ENCODE results near the gene MAMDC4.
"Not testable (repeated sequence)": the region's sequence is repeated elsewhere in the genome, so short reads cannot be mapped to it uniquely, and the experiment has no call there.

The MAMDC4 gene

DNA sequence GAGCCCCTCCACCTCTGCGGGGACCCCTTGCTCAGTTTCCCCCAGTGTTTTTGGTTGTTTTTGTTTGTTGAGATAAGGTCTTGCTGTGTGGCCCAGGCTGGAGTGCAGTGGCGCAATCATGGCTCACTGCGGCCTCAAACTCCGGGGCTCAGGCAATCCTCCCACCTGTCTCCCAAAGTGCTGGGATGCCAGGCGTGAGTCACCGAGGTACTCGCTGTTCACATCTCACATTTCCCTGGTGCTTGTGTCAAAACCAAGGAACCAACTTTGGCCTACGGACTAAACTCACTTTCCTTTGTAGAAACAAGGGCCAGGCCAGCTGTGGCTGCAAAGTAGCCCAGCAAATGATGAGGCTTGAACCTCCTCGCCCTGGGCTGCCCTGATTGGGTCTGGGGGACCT, 19.6 kb upstream of the MAMDC4 start:
- WGBS (ENCODE audit: insufficient coverage, insufficient read length): no CpG with 5 or more reads among the region's 9 CpGs
- H3K4me3 ChIP-seq (ENCODE audit: low read length): no peak overlapping the region
- H3K4me1 ChIP-seq (ENCODE audit: control insufficient read depth, insufficient read depth, low read length): no peaks in the 10 kb centered on the region
- H3K36me3 ChIP-seq (ENCODE audit: control insufficient read depth, insufficient read depth, low read length): peaks cover 39% of the 10 kb centered on the region
- no peaks in the 10 kb centered on the region for H3K9me3 ChIP-seq (ENCODE audit: control insufficient read depth, insufficient read depth, low read length)
- no peak overlapping the region for H3K27ac ChIP-seq (ENCODE audit: low read length)
- H3K27me3 ChIP-seq (ENCODE audit: control insufficient read depth, insufficient read depth, low read length): no peaks in the 10 kb centered on the region
- DNase-seq (ENCODE audit: low read depth, low spot score): no peak

DNA sequence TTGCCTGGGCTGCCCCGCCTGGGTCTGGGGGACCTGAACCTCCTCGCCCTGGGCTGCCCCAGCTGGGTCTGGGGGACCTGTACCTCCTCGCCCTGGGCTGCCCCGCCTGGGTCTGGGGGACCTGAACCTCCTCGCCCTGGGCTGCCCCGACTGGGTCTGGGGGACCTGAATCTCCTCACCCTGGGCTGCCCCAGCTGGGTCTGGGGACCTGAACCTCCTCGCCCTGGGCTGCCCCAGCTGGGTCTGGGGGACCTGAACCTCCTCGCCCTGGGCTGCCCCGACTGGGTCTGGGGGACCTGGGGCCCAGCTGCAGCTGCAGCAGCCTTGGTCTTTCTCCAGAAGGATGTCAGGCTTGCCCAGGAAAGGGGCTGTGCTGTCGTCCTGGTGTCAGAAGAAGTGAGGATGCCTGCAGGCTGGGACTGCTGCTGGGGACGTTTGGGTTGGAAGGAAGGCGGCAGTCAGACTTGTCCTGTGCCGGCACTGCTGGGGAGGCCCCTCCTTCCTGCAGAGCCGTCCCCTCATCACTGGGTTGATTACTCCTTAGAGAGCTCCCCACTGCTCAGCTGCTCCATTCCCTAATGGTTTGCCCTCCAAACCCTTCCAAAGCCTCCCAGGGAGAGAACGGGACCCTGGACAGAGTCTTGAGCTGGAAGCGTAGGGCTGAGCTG, 18.6 kb upstream of the MAMDC4 start:
- DNase-seq (ENCODE audit: low read depth, low spot score); H3K4me1 ChIP-seq (ENCODE audit: control insufficient read depth, insufficient read depth, low read length); H3K27me3 ChIP-seq (ENCODE audit: control insufficient read depth, insufficient read depth, low read length); H3K4me3 ChIP-seq (ENCODE audit: low read length); H3K9me3 ChIP-seq (ENCODE audit: control insufficient read depth, insufficient read depth, low read length); H3K27ac ChIP-seq (ENCODE audit: low read length): not testable (repeated sequence)
- no CpG with 5 or more reads among the region's 16 CpGs for WGBS (ENCODE audit: insufficient coverage, insufficient read length)
- H3K36me3 ChIP-seq (ENCODE audit: control insufficient read depth, insufficient read depth, low read length): peaks cover 34% of the 10 kb centered on the region

DNA sequence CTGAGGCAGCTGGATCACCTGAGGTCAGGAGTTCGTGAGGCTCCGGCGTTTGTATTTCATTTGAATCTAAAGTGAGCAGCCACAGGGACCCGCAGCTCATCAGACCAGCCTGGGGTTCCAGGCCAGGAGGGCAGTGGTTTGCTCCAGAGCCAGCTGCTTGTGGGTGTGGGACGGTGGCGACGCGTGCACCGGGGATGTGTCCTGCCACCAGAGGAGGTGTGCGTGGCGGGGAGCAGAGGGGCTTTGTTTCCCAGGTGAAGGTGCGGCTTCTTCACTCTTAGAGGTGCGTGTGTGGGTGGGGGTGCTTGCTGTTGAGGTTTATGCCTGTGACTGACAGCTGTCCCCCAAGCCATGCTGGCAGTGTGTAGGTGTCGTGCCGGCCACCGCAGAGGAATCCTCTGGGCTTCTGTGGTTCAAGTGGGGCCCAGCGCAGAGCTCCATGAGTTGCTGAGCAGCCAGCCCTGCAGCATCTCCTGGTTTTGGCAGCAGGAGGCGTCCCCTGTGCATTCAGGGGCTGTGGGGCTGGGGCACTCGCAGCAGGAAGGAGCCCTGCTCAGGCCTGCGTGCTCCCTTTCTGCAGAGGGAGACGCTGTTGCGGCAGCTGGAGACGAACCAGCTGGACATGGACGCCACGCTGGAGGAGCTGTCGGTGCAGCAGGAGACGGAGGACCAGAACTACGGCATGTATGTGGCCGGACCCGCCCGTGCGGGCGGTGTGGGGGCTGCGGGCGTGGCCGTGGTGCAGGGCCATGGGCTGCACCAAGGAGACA, 16.8 kb upstream of the MAMDC4 start:
- H3K36me3 ChIP-seq (ENCODE audit: control insufficient read depth, insufficient read depth, low read length): peaks cover 31% of the 10 kb centered on the region
- peaks cover under 1% of the 10 kb centered on the region; the same call in 1 of the 2 replicates for H3K4me1 ChIP-seq (ENCODE audit: control insufficient read depth, insufficient read depth, low read length)
- WGBS (ENCODE audit: insufficient coverage, insufficient read length): no CpG with 5 or more reads among the region's 36 CpGs
- no peak for DNase-seq (ENCODE audit: low read depth, low spot score)
- H3K27me3 ChIP-seq (ENCODE audit: control insufficient read depth, insufficient read depth, low read length): no peaks in the 10 kb centered on the region
- H3K27ac ChIP-seq (ENCODE audit: low read length): no peak overlapping the region
- no peaks in the 10 kb centered on the region for H3K9me3 ChIP-seq (ENCODE audit: control insufficient read depth, insufficient read depth, low read length)
- no peak overlapping the region for H3K4me3 ChIP-seq (ENCODE audit: low read length)

DNA sequence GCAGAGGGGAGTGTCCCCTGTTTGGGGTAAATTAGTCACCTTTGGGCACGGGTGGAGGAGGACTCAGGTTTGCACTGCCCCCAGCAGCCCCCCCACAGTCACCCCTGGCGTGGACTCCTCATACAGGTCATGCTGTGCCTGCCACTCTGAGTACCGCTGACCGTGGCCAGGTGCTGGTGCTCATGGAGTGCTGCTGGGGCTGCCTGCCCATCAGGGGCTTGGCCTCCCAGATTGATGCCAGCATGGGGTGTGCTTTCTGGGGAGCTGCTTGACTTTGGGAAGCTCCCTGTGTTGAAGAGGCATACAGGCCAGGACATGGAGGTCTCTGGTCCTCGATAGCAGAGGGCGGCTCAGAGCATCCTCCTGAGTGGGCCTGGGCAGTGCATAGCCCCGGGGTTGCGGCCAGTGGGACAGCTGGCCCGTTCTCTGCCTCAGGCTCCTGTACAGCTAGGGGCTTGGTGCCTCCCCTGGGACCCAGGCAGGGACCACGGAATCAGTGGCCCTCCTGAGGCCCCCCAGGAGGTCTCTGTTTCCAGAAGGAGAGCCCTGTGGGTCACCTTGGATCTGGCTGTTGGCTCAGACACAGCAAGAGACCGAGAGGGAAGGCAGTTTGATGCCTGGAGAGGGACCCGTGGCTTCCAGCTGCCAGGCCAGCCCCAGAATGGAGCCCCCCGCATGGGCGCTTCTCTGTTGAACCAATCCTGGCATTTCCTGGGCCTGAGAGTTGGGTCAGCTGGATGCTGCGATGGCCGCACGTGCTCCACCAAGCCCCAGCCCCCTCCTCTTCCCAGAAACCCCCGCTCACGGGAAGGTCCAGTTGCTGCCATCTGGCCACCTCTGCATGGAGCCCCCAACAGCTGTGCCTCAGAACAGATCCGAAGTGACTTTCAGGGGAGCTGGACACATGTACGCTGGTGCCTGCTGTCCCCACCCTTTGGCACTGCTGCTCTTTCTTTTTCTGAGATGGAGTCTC, 15.9 kb upstream of the MAMDC4 start:
- Histone ChIP-seq H3K27ac (ENCODE audit: low read length) (no peak overlapping the region), H3K36me3 (ENCODE audit: control insufficient read depth, insufficient read depth, low read length) (peaks cover 24% of the 10 kb centered on the region), H3K4me1 (ENCODE audit: control insufficient read depth, insufficient read depth, low read length) (peaks cover 6% of the 10 kb centered on the region; the same call in 1 of the 2 replicates), H3K27me3 (ENCODE audit: control insufficient read depth, insufficient read depth, low read length) (no peaks in the 10 kb centered on the region), H3K9me3 (ENCODE audit: control insufficient read depth, insufficient read depth, low read length) (no peaks in the 10 kb centered on the region), H3K4me3 (ENCODE audit: low read length) (no peak overlapping the region)
- no peak for DNase-seq (ENCODE audit: low read depth, low spot score)
- WGBS (ENCODE audit: insufficient coverage, insufficient read length): no CpG with 5 or more reads among the region's 21 CpGs

DNA sequence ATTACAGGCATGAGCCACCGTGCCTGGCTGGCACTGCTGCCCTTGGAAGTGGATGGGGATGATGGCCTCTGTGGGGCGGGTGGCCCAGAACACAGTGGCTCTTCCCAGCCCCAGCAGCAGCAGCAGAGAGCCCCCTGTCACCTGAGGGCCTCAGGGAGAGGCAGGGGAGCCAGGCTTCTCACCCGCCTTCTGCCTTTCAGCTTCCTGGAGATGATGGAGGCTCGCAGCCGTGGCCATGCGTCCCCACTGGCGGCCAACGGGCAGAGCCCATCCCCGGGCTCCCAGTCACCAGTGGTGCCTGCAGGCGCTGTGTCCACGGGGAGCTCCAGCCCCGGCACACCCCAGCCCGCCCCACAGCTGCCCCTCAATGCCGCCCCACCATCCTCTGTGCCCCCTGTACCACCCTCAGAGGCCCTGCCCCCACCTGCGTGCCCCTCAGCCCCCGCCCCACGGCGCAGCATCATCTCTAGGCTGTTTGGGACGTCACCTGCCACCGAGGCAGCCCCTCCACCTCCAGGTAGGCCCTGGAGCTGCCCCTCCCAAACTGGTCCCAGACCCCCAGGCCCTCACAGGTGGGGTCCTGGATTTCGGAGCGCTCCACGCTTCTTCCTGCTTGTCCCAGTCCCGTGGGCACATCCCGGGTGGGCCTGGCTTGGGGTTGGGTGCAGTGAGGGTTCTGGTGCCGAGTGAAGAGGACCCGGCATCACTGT, 14.8 kb upstream of the MAMDC4 start:
- no peaks in the 10 kb centered on the region for H3K27me3 ChIP-seq (ENCODE audit: control insufficient read depth, insufficient read depth, low read length)
- H3K4me3 ChIP-seq (ENCODE audit: low read length): no peak overlapping the region
- peaks cover 14% of the 10 kb centered on the region for H3K4me1 ChIP-seq (ENCODE audit: control insufficient read depth, insufficient read depth, low read length)
- no peaks in the 10 kb centered on the region for H3K9me3 ChIP-seq (ENCODE audit: control insufficient read depth, insufficient read depth, low read length)
- DNase-seq (ENCODE audit: low read depth, low spot score): no peak
- WGBS (ENCODE audit: insufficient coverage, insufficient read length): no CpG with 5 or more reads among the region's 27 CpGs
- H3K36me3 ChIP-seq (ENCODE audit: control insufficient read depth, insufficient read depth, low read length): peaks cover 15% of the 10 kb centered on the region
- no peak overlapping the region for H3K27ac ChIP-seq (ENCODE audit: low read length)

DNA sequence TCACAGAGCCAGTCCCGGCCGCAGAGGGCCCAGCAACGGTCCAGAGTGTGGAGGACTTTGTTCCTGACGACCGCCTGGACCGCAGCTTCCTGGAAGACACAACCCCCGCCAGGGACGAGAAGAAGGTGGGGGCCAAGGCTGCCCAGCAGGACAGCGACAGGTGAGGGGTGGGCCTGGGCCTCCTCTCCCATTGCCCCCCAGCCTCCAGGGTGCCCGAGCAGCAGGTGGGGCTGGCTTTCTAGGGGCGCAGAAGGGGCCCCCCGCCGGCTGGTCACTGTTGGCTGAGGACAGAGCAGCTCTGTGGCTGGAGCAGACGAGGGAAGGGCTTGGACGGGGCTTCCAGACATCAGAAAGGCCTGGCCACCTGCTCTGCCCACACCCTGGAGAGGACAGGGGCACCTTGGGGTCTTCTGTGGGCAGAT, 14.3 kb upstream of the MAMDC4 start:
- not testable (repeated sequence) for H3K4me3 ChIP-seq (ENCODE audit: low read length); H3K9me3 ChIP-seq (ENCODE audit: control insufficient read depth, insufficient read depth, low read length); DNase-seq (ENCODE audit: low read depth, low spot score); H3K27ac ChIP-seq (ENCODE audit: low read length); H3K27me3 ChIP-seq (ENCODE audit: control insufficient read depth, insufficient read depth, low read length)
- WGBS (ENCODE audit: insufficient coverage, insufficient read length): no CpG with 5 or more reads among the region's 15 CpGs
- Histone ChIP-seq H3K36me3 (ENCODE audit: control insufficient read depth, insufficient read depth, low read length) (peaks cover 14% of the 10 kb centered on the region; the same call in 1 of the 2 replicates), H3K4me1 (ENCODE audit: control insufficient read depth, insufficient read depth, low read length) (peaks cover 16% of the 10 kb centered on the region)

DNA sequence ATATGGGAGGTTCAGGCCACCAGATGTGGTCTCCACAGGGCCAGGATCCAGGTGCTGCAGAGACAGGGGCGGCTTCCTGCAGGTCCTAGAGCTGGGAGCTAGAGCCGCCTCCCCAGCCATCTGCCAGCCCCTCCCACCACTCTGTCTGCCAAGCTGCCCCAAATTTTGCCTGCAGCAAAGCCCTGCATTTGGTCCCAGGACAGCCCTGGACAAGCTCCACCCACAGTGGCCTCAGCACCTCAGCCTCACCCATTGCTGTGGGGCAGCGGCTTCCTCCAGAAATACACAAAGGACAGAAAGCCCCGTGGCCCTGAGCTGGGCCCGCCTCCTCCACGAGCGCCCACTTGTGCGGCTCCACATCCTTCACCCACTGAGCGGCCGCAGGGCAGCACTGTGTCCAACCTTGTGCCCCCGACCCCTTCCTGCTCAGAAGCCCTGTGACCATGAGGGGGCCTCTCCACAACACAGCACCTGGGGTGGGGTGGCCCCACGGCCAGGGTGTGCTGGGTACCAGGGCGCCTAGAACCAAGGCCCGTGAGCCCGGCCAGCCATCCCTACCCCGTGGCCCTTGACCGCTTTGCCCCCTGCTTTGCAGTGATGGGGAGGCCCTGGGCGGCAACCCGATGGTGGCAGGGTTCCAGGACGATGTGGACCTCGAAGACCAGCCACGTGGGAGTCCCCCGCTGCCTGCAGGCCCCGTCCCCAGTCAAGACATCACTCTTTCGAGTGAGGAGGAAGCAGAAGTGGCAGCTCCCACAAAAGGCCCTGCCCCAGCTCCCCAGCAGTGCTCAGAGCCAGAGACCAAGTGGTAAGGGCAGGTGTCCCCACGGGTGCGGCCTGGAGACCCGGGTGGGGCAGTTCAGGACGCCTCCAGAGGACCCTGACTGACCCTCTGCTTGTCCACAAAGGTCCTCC, 13.6 kb upstream of the MAMDC4 start:
- peaks cover 14% of the 10 kb centered on the region; the same call in 1 of the 2 replicates for H3K36me3 ChIP-seq (ENCODE audit: control insufficient read depth, insufficient read depth, low read length)
- H3K27me3 ChIP-seq (ENCODE audit: control insufficient read depth, insufficient read depth, low read length): no peaks in the 10 kb centered on the region
- H3K27ac ChIP-seq (ENCODE audit: low read length): no peak overlapping the region
- no peak overlapping the region for H3K4me3 ChIP-seq (ENCODE audit: low read length)
- no peak for DNase-seq (ENCODE audit: low read depth, low spot score)
- WGBS (ENCODE audit: insufficient coverage, insufficient read length): no CpG with 5 or more reads among the region's 29 CpGs
- H3K9me3 ChIP-seq (ENCODE audit: control insufficient read depth, insufficient read depth, low read length): no peaks in the 10 kb centered on the region
- peaks cover 17% of the 10 kb centered on the region for H3K4me1 ChIP-seq (ENCODE audit: control insufficient read depth, insufficient read depth, low read length)

DNA sequence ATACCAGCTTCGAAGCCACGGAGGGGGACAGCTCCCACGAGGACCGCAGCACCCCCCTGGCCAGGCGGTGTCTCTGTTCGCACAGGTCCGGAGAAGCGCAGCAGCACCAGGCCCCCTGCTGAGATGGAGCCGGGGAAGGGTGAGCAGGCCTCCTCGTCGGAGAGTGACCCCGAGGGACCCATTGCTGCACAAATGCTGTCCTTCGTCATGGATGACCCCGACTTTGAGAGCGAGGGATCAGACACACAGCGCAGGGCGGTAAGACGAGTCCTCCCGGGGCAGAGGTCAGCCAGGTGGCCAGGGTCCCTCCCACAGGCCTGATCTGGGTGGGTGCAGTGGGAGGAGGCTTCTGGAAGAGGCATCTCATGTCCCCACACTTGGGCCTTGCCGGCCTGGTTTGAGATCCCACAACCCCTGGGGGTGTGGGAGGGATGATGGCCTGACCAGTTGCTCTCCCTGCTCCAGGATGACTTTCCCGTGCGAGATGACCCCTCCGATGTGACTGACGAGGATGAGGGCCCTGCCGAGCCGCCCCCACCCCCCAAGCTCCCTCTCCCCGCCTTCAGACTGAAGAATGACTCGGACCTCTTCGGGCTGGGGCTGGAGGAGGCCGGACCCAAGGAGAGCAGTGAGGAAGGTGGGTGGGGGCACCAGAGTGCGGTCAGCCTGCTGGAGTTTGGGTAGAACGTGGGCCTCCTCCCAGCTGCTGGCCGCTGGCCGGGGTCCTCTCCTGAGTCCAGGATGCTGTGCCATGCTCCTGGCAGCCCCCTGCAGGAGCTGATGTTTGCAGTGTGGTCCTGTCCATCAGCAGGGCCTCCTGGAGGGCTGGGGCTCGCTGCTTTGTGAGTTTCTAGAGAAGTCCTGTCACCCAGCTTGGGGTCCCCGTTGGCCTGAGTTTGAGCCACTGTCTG, 12.7 kb upstream of the MAMDC4 start:
- no CpG with 5 or more reads among the region's 36 CpGs for WGBS (ENCODE audit: insufficient coverage, insufficient read length)
- Histone ChIP-seq H3K27ac (ENCODE audit: low read length) (no peak overlapping the region), H3K36me3 (ENCODE audit: control insufficient read depth, insufficient read depth, low read length) (peaks cover 14% of the 10 kb centered on the region; the same call in 1 of the 2 replicates), H3K4me3 (ENCODE audit: low read length) (no peak overlapping the region), H3K9me3 (ENCODE audit: control insufficient read depth, insufficient read depth, low read length) (no peaks in the 10 kb centered on the region), H3K27me3 (ENCODE audit: control insufficient read depth, insufficient read depth, low read length) (no peaks in the 10 kb centered on the region), H3K4me1 (ENCODE audit: control insufficient read depth, insufficient read depth, low read length) (peaks cover 17% of the 10 kb centered on the region)
- no peak for DNase-seq (ENCODE audit: low read depth, low spot score)
